ENCODE measurements around the gene DNAH3.

DNAH3 gene

DNA sequence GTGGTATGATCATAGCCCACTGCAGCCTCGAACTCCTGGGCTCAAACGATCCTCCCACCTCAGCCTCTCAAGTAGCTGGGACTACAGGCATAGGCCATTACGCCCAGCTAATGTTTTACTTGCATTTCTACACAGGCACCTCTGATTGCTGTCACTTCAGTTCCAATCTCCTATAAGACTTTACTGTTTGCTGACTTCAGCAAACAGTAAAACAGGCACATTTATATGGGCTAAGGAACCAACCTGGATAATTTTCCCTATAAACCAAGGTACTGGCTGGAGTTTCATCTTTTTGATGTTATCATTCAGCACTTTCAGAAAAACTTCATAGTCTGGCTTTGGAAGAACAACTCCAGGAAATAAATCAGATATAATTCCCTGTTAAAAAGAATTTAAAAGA, 114.2 kb downstream of the DNAH3 start:
- Histone ChIP-seq H3K9me2 (replicated peaks; ENCODE audit: insufficient read depth, low read length) (no peaks in the 10 kb centered on the region), H3K4me3 (ENCODE audit: low read length) (no peak overlapping the region), H3K27me3 (replicated peaks; ENCODE audit: insufficient read depth, low read length) (no peaks in the 10 kb centered on the region), H3F3A (ENCODE audit: insufficient read depth, low read length) (no peaks in the 10 kb centered on the region), H2AFZ (ENCODE audit: low read length) (no peak overlapping the region), H3K36me3 (replicated peaks; ENCODE audit: insufficient read depth, low read length) (no peaks in the 10 kb centered on the region), H3K4me2 (ENCODE audit: low read depth, low read length) (no peak overlapping the region), H3K27ac (ENCODE audit: low read length) (no peak overlapping the region), H3K9me3 (replicated peaks; ENCODE audit: insufficient read depth, low read length) (no peaks in the 10 kb centered on the region), H3K9ac (ENCODE audit: low read length) (no peak overlapping the region), H3K4me1 (ENCODE audit: low read length) (no peaks in the 10 kb centered on the region), H4K20me1 (ENCODE audit: insufficient read depth, low read length) (no peaks in the 10 kb centered on the region), H3K79me2 (ENCODE audit: low read length) (no peaks in the 10 kb centered on the region)
- TF ChIP-seq, protein P1, sequence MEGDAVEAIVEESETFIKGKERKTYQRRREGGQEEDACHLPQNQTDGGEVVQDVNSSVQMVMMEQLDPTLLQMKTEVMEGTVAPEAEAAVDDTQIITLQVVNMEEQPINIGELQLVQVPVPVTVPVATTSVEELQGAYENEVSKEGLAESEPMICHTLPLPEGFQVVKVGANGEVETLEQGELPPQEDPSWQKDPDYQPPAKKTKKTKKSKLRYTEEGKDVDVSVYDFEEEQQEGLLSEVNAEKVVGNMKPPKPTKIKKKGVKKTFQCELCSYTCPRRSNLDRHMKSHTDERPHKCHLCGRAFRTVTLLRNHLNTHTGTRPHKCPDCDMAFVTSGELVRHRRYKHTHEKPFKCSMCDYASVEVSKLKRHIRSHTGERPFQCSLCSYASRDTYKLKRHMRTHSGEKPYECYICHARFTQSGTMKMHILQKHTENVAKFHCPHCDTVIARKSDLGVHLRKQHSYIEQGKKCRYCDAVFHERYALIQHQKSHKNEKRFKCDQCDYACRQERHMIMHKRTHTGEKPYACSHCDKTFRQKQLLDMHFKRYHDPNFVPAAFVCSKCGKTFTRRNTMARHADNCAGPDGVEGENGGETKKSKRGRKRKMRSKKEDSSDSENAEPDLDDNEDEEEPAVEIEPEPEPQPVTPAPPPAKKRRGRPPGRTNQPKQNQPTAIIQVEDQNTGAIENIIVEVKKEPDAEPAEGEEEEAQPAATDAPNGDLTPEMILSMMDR (IDR thresholded peaks at IDR 0.05; ENCODE audit: low read length), result no peak
- no peak for TF ChIP-seq EZH2 (optimal IDR thresholded peaks at IDR 0.05; ENCODE audit: low read depth, low read length)
- TF ChIP-seq EZH2phosphoT487 (IDR thresholded peaks at IDR 0.05; ENCODE audit: low read length), result no peak
- no peak for DNase-seq

DNA sequence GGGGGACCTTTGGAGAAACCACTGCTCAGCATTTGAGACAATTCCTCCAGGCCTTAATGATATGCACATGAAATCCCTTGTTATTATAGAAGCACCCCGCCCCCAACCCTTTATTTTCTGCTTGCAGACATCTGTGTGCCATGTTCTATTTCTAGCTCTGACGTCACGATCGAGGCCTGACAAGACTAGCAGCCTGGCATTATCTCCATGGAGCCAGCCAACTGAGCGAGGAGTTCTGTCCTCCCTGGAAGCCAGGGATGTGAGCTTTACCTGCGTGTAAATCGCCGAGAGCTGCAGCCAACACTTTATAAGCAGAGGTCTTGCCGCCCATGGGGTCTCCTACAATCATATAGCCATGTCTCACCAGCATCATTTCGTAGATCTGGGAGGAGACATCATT, 116.9 kb downstream of the DNAH3 start:
- Histone ChIP-seq H3K9me3 (replicated peaks; ENCODE audit: insufficient read depth, low read length) (no peaks in the 10 kb centered on the region), H3K4me3 (ENCODE audit: low read length) (no peak overlapping the region), H3K4me1 (ENCODE audit: low read length) (no peaks in the 10 kb centered on the region), H3K27me3 (replicated peaks; ENCODE audit: insufficient read depth, low read length) (no peaks in the 10 kb centered on the region), H3K4me2 (ENCODE audit: low read depth, low read length) (no peak overlapping the region), H3K36me3 (replicated peaks; ENCODE audit: insufficient read depth, low read length) (no peaks in the 10 kb centered on the region), H3K9ac (ENCODE audit: low read length) (no peak overlapping the region), H4K20me1 (ENCODE audit: insufficient read depth, low read length) (no peaks in the 10 kb centered on the region), H3K27ac (ENCODE audit: low read length) (no peak overlapping the region), H3K9me2 (replicated peaks; ENCODE audit: insufficient read depth, low read length) (no peaks in the 10 kb centered on the region), H2AFZ (ENCODE audit: low read length) (no peak overlapping the region), H3K79me2 (ENCODE audit: low read length) (no peaks in the 10 kb centered on the region), H3F3A (ENCODE audit: insufficient read depth, low read length) (no peaks in the 10 kb centered on the region)
- DNase-seq, result no peak
- TF ChIP-seq EZH2phosphoT487 (IDR thresholded peaks at IDR 0.05; ENCODE audit: low read length) (no peak), EZH2 (optimal IDR thresholded peaks at IDR 0.05; ENCODE audit: low read depth, low read length) (no peak)
- TF ChIP-seq, protein P1 (IDR thresholded peaks at IDR 0.05; ENCODE audit: low read length), result no peak

DNA sequence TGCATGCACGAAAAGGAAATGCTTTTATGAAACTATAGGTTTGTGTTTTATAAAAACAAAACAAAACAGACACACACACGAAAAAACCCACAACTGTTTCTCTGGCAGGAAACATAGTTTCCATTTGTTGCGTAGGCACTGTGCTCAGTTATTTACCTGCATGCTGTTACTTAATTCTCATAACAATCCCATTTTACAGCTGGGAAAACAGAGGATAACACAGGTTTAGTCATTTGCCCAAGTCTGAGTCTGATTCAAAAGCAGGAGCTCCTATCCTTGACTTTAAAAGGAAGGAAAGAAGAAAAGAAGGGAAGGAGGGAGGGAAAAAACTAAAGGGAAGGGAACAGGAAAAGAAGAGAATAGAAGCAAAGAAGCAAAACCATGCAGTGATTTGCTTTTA, 117.4 kb downstream of the DNAH3 start:
- Histone ChIP-seq H3K4me1 (ENCODE audit: low read length) (no peaks in the 10 kb centered on the region), H3K9me3 (replicated peaks; ENCODE audit: insufficient read depth, low read length) (no peaks in the 10 kb centered on the region), H3K36me3 (replicated peaks; ENCODE audit: insufficient read depth, low read length) (no peaks in the 10 kb centered on the region), H4K20me1 (ENCODE audit: insufficient read depth, low read length) (no peaks in the 10 kb centered on the region), H3K9ac (ENCODE audit: low read length) (no peak overlapping the region), H3K79me2 (ENCODE audit: low read length) (no peaks in the 10 kb centered on the region), H3K4me2 (ENCODE audit: low read depth, low read length) (no peak overlapping the region), H3K27ac (ENCODE audit: low read length) (no peak overlapping the region), H3K27me3 (replicated peaks; ENCODE audit: insufficient read depth, low read length) (no peaks in the 10 kb centered on the region), H3K9me2 (replicated peaks; ENCODE audit: insufficient read depth, low read length) (no peaks in the 10 kb centered on the region), H3F3A (ENCODE audit: insufficient read depth, low read length) (no peaks in the 10 kb centered on the region), H2AFZ (ENCODE audit: low read length) (no peak overlapping the region), H3K4me3 (ENCODE audit: low read length) (no peak overlapping the region)
- TF ChIP-seq EZH2 (optimal IDR thresholded peaks at IDR 0.05; ENCODE audit: low read depth, low read length) (no peak), EZH2phosphoT487 (IDR thresholded peaks at IDR 0.05; ENCODE audit: low read length) (no peak)
- TF ChIP-seq, protein P1 (IDR thresholded peaks at IDR 0.05; ENCODE audit: low read length), result no peak
- DNase-seq, result no peak
